Memory B cell (primary cell): ENCODE data around the gene TAAR9.
"Not testable (repeated sequence)": the region's sequence is repeated elsewhere in the genome, so short reads cannot be mapped to it uniquely, and the experiment has no call there.

Experiments
- ATAC-seq: fragments of 150-1000 bp; cut with Tn5 transposase; 2 replicates; pipeline ENCODE4 v1.10.0; 2021; ENCODE audit warnings: low read depth, mild to moderate bottlenecking, moderate library complexity
- DNase-seq, 2 donors: peaks; one replicate each; pipeline ENCODE4 v3.0.0; 2022; ENCODE audit warnings: low spot score in 2 of 2
- H3K27ac Mint-ChIP-seq: one replicate; pipeline ENCODE4 v1.8.0; 2022; ENCODE audit warnings: mild to moderate bottlenecking, moderate library complexity, mixed read lengths
- H3K27me3 Mint-ChIP-seq: one replicate; pipeline ENCODE4 v1.8.0; 2022; ENCODE audit warnings: mixed read lengths
- H3K36me3 Mint-ChIP-seq: one replicate; pipeline ENCODE4 v1.8.0; 2022; ENCODE audit warnings: mild to moderate bottlenecking, mixed read lengths
- H3K4me1 Mint-ChIP-seq: one replicate; pipeline ENCODE4 v1.8.0; 2022; ENCODE audit warnings: mixed read lengths
- H3K4me3 Mint-ChIP-seq: one replicate; pipeline ENCODE4 v1.8.0; 2022; ENCODE audit warnings: mild to moderate bottlenecking, moderate library complexity, mixed read lengths
- H3K9me3 Mint-ChIP-seq: one replicate; pipeline ENCODE4 v1.8.0; 2022; ENCODE audit warnings: mixed read lengths

Gene TAAR9

DNA sequence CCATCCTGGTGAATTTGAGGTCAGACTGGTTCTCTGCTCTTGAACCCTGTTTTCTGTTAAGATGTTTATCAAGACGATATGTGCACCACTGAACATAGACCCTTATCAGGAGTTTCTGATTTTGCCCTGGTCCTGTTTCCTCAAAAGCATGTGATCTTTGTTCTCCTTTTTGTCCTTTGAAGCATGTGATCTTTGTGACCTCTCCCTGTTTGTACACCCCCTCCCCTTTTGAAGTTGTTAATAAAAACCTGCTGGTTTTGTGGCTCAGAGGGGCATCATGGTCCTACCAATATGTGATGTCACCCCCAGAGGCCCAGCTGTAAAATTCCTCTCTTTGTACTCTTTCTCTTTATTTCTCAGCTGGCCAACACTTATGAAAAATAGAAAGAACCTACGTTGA, 3.5 kb upstream of the TAAR9 start:
- not testable (repeated sequence) for H3K27me3 Mint-ChIP-seq

DNA sequence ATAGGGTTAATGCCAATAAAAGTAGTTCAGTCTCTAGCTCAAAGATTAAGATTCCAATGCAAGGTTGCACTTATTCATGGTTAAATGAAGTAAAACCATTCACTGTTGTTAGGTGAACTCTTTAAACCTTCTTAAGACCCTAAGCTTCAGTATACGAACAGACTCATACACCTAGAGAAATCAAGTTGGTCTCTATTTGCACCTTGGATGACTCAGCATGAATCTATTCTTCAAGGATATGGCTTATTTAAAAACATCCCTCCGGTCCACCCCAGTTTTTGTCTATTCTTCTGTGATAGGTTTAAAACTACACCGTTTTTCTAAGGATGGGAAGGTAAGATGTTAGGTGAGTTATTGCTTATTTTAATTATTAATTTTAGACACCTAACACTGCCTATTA, 932 bp upstream of the TAAR9 start:
- Mint-ChIP-seq H3K4me1 (no peaks in the 10 kb centered on the region), H3K9me3 (no peaks in the 10 kb centered on the region), H3K4me3 (no peak overlapping the region), H3K36me3 (no peaks in the 10 kb centered on the region), H3K27me3 (peaks cover 10% of the 10 kb centered on the region), H3K27ac (no peak overlapping the region)
- no peak for DNase-seq
- no peak for ATAC-seq

More for the DNA sequence above, 3.5 kb upstream of the TAAR9 start:
- not testable (repeated sequence) for DNase-seq, ATAC-seq, H3K27ac Mint-ChIP-seq, H3K4me1 Mint-ChIP-seq, H3K9me3 Mint-ChIP-seq, H3K4me3 Mint-ChIP-seq, H3K36me3 Mint-ChIP-seq

DNA sequence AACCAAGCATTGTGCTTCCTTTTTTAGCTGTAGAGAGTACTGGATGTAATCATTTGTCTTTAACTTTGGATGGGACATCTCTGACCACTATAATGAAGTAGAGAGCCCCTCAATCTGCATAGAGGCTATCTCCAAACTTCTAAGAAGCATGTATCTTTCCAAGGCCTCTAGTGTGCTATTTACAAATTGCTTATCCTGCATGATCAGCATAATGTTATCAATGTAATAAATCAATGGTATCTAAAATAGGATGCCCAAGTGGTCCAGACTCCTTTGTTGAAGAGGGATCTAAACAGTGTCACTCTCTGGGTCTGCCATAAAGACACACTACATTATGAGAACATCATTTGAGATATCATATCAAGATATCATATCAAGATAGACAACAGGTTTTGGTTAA, 6.7 kb downstream of the TAAR9 start:
- Mint-ChIP-seq H3K9me3 (no peaks in the 10 kb centered on the region), H3K36me3 (no peaks in the 10 kb centered on the region), H3K4me3 (no peak overlapping the region), H3K27ac (no peak overlapping the region), H3K4me1 (peaks cover 4% of the 10 kb centered on the region), H3K27me3 (peaks cover 6% of the 10 kb centered on the region)
- no peak for DNase-seq
- ATAC-seq: no peak

DNA sequence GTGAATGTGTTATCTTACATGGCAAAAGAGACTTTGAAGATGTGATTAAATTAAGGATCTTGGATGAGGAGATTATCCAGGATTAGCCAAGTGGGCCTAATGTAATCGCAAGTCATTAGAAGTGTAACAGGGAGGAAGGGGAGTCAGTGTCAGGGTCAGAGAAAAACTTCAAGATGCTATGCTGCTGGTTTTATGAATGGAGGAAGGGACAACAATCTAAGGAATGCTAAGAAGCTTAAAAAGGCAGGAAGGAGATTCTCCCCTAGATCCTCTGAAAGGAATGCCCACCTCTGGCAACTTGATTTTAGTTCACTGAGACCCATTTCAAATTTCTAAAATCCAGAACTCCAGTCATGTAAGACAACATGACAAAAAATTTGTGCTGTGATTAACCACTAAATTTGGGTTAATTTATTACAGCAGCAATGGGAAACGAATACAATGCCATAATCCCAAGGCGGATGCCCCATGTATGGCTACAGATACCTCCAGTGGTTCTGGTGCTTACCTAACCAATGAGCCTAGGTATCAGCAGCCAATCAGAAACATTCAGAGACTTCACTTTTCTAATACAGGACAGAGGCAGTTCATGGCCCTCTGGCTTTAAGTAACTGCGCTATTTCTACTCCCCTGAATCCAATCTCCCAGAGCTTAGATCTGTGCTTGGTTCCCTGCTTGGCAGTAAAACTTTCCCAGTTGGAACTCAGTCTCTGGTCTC, 10.8 kb downstream of the TAAR9 start:
- Mint-ChIP-seq H3K27ac (no peak overlapping the region), H3K4me1 (peaks cover 4% of the 10 kb centered on the region), H3K4me3 (no peak overlapping the region), H3K9me3 (no peaks in the 10 kb centered on the region), H3K27me3 (peaks cover 7% of the 10 kb centered on the region), H3K36me3 (no peaks in the 10 kb centered on the region)
- ATAC-seq (no peak), DNase-seq (no peak)

DNA sequence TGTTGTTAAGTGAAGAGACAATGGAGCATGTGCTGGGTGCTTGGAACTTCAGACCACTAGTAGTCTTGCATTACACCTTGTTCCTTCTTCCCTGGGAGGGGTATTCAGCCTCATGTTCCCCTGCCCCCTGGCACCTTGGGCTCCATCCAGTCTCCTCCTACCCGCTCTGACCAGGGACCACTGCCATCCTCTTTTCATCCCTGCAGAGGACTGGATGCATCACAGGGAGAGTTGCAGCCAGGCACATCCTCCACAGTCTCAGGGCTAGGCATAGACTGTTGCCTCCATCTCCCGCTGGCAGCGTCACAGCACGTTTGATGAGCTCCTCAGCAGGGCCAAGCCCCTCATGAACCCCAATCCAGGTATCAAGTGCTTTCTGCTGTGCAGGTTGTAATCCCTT, 13.1 kb downstream of the TAAR9 start:
- no peaks in the 10 kb centered on the region for H3K36me3 Mint-ChIP-seq
- no peak overlapping the region for H3K4me3 Mint-ChIP-seq
- H3K9me3 Mint-ChIP-seq: no peaks in the 10 kb centered on the region
- peaks cover 4% of the 10 kb centered on the region for H3K4me1 Mint-ChIP-seq
- no peak overlapping the region for H3K27ac Mint-ChIP-seq
- H3K27me3 Mint-ChIP-seq: peaks cover 13% of the 10 kb centered on the region
- ATAC-seq (no peak), DNase-seq (no peak)

DNA sequence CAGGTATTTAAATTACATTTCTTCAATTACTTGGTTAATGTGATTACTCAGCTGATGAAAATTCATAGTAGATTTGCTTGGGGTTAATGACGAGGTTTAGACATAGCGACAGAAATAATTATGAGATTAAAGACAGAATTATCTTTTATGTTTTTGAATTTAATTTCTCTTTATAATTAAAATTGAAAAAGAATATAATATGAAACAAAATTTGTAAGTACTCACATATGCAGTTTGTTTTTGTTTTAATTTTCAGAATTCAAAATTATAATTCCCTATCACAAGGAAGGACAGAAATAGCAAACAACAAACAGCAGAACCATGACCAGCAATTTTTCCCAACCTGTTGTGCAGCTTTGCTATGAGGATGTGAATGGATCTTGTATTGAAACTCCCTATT, 14.3 kb downstream of the TAAR9 start, which contains the start of gene TAAR8:
TSS of gene TAAR8 (plus strand) at position 301 of the 400 bp plus-strand sequence. CDS start at position 322, 21 bp downstream.
- Mint-ChIP-seq H3K4me1 (peaks cover 4% of the 10 kb centered on the region), H3K36me3 (no peaks in the 10 kb centered on the region), H3K9me3 (no peaks in the 10 kb centered on the region), H3K4me3 (no peak within 1 kb of the TSS), H3K27me3 (peaks cover 23% of the 10 kb centered on the region), H3K27ac (no peak within 1 kb of the TSS)
- DNase-seq (no peak), ATAC-seq (no peak)

DNA sequence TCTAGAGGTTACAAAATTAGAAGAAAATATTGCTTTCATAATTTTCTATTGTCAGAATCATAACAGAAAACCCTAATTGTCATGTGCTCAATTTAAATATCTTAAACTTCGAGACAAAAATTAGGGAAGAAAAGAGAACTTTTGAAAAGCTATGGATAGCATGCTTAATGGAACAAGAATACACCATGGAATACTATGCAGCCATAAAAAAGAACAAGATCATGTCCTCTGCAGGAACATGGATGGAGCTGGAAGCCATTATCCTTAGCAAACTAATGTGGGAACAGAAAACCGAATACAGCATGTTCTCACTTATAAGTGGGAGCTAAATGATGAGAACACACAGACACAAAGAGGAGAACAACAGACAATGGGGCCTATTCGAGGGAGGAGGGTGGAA, 22.0 kb downstream of the TAAR9 start:
- H3K4me3 Mint-ChIP-seq, DNase-seq, ATAC-seq, H3K27ac Mint-ChIP-seq, H3K4me1 Mint-ChIP-seq, H3K9me3 Mint-ChIP-seq, H3K36me3 Mint-ChIP-seq: not testable (repeated sequence)
- H3K27me3 Mint-ChIP-seq: peaks cover 24% of the 10 kb centered on the region

DNA sequence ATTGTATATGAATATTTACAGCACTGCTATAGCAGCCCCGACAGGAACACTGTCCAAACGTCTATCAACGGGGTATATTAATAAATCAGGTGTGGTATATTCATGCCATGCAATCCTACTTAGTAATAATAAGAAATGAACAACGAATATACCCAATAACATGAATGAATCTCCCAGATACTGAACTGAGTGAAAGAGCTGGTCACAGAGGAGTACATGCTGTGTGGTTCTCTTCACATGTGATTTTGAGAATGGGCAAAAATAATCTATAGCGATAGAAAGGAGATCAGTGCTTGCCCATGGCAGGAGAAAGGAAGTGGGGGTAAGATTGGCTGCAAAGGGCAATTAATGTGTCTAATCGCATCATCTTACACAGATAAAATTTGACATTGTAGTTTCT, 28.3 kb downstream of the TAAR9 start:
- H3K36me3 Mint-ChIP-seq: no peaks in the 10 kb centered on the region
- no peaks in the 10 kb centered on the region for H3K9me3 Mint-ChIP-seq

DNA sequence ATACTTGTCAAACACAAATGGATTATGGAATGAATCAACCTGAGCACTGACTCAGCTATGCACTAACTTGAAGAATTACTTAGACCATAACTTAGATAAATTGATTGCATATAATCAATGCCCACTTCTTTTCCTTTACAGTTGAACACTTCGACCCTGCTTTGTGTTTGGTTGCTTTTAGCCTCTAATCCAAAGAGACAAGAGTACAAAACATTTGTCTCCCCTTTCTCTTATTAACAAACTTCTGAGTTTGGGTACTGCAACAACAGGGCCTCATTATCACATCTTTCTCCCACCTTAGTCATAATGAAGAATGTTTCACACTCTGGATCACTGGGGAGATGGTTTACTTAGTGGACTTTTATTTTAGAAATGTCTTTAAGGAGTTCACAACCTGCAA, 29.5 kb downstream of the TAAR9 start:
- Mint-ChIP-seq H3K27me3 (peaks cover 10% of the 10 kb centered on the region), H3K4me1 (no peaks in the 10 kb centered on the region), H3K4me3 (no peak overlapping the region), H3K27ac (no peak overlapping the region), H3K9me3 (no peaks in the 10 kb centered on the region), H3K36me3 (no peaks in the 10 kb centered on the region)
- ATAC-seq (no peak), DNase-seq (no peak)

More for the DNA sequence above, 28.3 kb downstream of the TAAR9 start:
- no peak overlapping the region for H3K4me3 Mint-ChIP-seq
- no peaks in the 10 kb centered on the region for H3K4me1 Mint-ChIP-seq
- DNase-seq: no peak
- peaks cover 10% of the 10 kb centered on the region for H3K27me3 Mint-ChIP-seq
- H3K27ac Mint-ChIP-seq: no peak overlapping the region
- ATAC-seq: no peak

DNA sequence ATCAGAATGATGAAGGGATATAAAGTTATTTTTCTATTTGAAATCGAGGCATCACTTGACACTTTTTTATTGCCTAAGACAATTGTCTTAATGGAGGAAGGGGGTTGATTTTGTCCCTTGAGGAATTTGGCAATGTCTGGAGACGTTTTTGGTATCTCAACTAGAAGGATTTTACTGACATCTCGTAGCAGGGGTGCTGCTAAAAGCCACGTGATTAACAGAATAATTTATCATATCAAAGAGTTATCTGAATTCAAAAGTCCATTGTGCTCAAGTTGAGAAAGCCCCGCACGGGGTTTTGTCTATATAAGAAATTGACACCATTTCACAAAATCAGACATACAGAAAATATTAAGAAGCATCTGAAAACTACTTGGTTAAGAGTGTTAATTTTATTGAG, 30.5 kb downstream of the TAAR9 start:
- no peaks in the 10 kb centered on the region for H3K36me3 Mint-ChIP-seq
- H3K27me3 Mint-ChIP-seq: peaks cover 11% of the 10 kb centered on the region
- DNase-seq (no peak), ATAC-seq (no peak)
- no peak overlapping the region for H3K27ac Mint-ChIP-seq
- no peaks in the 10 kb centered on the region for H3K9me3 Mint-ChIP-seq
- no peaks in the 10 kb centered on the region for H3K4me1 Mint-ChIP-seq
- H3K4me3 Mint-ChIP-seq: no peak overlapping the region

DNA sequence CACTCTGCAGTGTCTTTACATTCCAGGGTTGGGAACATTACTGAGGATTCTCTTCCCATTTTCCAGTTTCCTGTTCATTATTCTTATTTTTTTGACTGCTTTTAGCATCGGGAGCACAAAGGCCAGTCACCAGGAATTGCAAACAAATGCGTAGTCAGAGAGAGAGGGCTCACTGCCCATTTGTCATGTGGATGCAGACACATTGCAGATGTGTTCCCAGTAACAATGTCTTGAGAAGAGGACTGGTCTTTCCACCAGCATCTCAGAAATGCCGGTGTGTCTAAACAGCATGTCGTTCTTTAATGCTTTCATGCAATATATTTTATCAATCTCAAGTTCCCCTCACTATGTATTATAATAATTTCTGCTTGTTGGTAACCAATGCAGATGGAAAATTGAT, 31.1 kb downstream of the TAAR9 start:
- Mint-ChIP-seq H3K27me3 (peaks cover 11% of the 10 kb centered on the region), H3K9me3 (no peaks in the 10 kb centered on the region), H3K36me3 (no peaks in the 10 kb centered on the region), H3K27ac (no peak overlapping the region), H3K4me1 (no peaks in the 10 kb centered on the region), H3K4me3 (no peak overlapping the region)
- DNase-seq (no peak), ATAC-seq (no peak)

DNA sequence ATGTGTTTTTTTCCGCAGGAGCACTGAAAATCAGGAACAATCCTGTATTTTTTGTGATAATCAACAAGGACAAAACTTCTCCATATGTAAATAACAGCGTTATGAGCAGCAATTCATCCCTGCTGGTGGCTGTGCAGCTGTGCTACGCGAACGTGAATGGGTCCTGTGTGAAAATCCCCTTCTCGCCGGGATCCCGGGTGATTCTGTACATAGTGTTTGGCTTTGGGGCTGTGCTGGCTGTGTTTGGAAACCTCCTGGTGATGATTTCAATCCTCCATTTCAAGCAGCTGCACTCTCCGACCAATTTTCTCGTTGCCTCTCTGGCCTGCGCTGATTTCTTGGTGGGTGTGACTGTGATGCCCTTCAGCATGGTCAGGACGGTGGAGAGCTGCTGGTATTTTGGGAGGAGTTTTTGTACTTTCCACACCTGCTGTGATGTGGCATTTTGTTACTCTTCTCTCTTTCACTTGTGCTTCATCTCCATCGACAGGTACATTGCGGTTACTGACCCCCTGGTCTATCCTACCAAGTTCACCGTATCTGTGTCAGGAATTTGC, 32.2 kb downstream of the TAAR9 start, which contains the start of gene TAAR6:
TSS of gene TAAR6 (plus strand) at position 102 of the 557 bp plus-strand sequence. CDS start at position 102, 0 bp downstream.
- ATAC-seq (no peak), DNase-seq (no peak)
- no peaks in the 10 kb centered on the region for H3K4me1 Mint-ChIP-seq
- H3K4me3 Mint-ChIP-seq: no peak within 1 kb of the TSS
- no peaks in the 10 kb centered on the region for H3K36me3 Mint-ChIP-seq
- no peaks in the 10 kb centered on the region for H3K9me3 Mint-ChIP-seq
- H3K27ac Mint-ChIP-seq: no peak within 1 kb of the TSS
- peaks cover 11% of the 10 kb centered on the region for H3K27me3 Mint-ChIP-seq

DNA sequence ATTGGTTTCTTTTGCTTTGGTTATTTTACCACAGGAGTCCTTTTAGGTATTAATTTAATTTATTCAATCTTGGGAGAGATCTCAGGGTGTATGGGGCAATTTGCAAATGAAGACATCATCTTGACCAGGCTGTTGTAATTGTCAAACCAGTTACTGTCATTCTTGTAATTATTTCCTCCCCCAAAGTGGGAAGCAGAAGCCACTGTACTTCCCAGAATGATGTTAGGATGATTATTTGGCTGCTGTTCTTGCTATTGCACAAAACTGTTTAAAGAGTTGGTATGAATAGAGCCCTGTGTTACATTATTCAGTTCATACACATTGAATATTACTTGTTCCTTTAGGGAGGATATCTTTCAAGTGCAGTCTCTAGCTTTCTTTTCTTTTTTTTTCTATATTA, 33.7 kb downstream of the TAAR9 start:
- Mint-ChIP-seq H3K27ac (no peak overlapping the region), H3K4me3 (no peak overlapping the region), H3K36me3 (no peaks in the 10 kb centered on the region), H3K27me3 (peaks cover 12% of the 10 kb centered on the region), H3K4me1 (no peaks in the 10 kb centered on the region), H3K9me3 (no peaks in the 10 kb centered on the region)
- ATAC-seq (no peak), DNase-seq (no peak)

DNA sequence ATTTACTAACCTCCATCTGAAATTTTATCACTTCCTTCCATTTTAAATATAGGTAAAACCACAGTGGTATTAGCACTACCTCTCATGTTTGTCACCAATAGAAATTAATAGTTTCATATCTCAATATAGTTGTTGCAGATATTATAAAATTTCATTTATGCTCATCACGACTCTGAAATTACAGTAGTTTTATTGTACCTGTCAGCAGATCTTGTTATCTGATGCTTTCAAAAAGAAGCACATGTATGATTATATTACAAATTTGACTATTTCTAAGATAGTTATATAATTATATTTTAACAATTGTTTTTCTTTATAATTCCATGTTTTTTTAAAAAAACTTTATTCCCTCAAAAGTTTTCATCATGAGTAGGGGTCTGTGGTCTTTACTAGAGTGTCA, 46.6 kb downstream of the TAAR9 start:
- Mint-ChIP-seq H3K27me3 (peaks cover 10% of the 10 kb centered on the region), H3K36me3 (no peaks in the 10 kb centered on the region), H3K4me1 (no peaks in the 10 kb centered on the region), H3K27ac (no peak overlapping the region), H3K4me3 (no peak overlapping the region), H3K9me3 (peaks cover 3% of the 10 kb centered on the region)
- ATAC-seq: no peak
- DNase-seq: no peak

DNA sequence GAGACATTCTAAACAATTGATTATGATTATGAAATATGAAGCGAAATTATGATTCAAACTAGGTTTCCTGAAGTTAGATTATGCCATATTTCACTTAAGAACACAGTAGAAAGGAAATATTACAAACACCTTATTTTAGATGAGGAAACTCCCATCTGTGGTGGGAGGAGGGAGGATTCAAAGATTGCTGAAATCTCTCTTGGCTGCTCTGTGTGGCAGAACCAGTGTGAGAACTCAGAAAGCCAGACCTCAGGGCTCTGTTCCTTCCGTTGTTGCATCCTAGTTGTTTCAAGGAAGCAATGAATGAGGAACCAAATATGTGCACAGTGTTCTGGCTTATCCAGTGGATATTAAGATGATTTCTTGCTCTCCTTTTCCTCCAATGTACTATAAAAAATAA, 49.3 kb downstream of the TAAR9 start:
- no peak overlapping the region for H3K4me3 Mint-ChIP-seq
- H3K9me3 Mint-ChIP-seq: peaks cover 1% of the 10 kb centered on the region
- no peaks in the 10 kb centered on the region for H3K4me1 Mint-ChIP-seq
- no peaks in the 10 kb centered on the region for H3K36me3 Mint-ChIP-seq
- H3K27me3 Mint-ChIP-seq: peaks cover 10% of the 10 kb centered on the region
- H3K27ac Mint-ChIP-seq: no peak overlapping the region
- no peak for ATAC-seq
- DNase-seq: no peak
